ENCODE data around the gene SLC38A11.

GRCh38 chr2:164933671-164934189 lies 21.6 kb downstream of the SLC38A11 start:
- no peak for TF ChIP-seq REST (IDR thresholded peaks at IDR 0.05; ENCODE audit: unreplicated experiment)
- TF ChIP-seq CTCF (conservative IDR thresholded peaks at IDR 0.05; ENCODE audit: low read depth in 2 of 2), result no peak
- TF ChIP-seq POLR2AphosphoS5 (IDR thresholded peaks at IDR 0.05; ENCODE audit: low read depth), result no peak
- no peak for TF ChIP-seq EZH2 (IDR thresholded peaks at IDR 0.05; ENCODE audit: low read depth, unreplicated experiment)
- no peak for TF ChIP-seq EZH2phosphoT487 (IDR thresholded peaks at IDR 0.05; ENCODE audit: unreplicated experiment)
- no peak for TF ChIP-seq ETS1 (IDR thresholded peaks at IDR 0.05)
- TF ChIP-seq ZNF331 (CRISPR knock-in tag; IDR thresholded peaks at IDR 0.05; ENCODE audit: low read depth), result no peak
- no peak for TF ChIP-seq CREB1 (CRISPR knock-in tag; IDR thresholded peaks at IDR 0.05; ENCODE audit: low read depth)
- no peak for TF ChIP-seq JUNB (IDR thresholded peaks at IDR 0.05; ENCODE audit: unreplicated experiment)
- no peak for TF ChIP-seq NANOG (IDR thresholded peaks at IDR 0.05; ENCODE audit: borderline replicate concordance)

All from GM23338 (cell line).